GM23338 (cell line): ENCODE measurements around the gene ULK4. TPM values are rescaled to one million over a fixed set of nuclear protein-coding genes. Genes with fewer than 3 reads are reported as not detected.

Source experiments
- ATAC-seq: fragments of 200-7000 bp; cut with Tn5 transposase; 3 replicates; pipeline ENCODE4 v1.9.1; 2020
- DNase-seq: peaks from one replicate; pipeline ENCODE4 v3.0.0-alpha.2; 2015; ENCODE audit warnings: low spot score
- H2AFZ ChIP-seq: fragments of 200-600 bp; sonication (generic); 2 replicates; pipeline ENCODE4 v1.8.0; 2016; ENCODE audit warnings: antibody characterized with exemption, mild to moderate bottlenecking, moderate library complexity
- H3F3A ChIP-seq: fragments of 200-600 bp; sonication (generic); replicated peaks from 2 replicates; pipeline ENCODE4 v1.8.0; 2017; ENCODE audit warnings: antibody characterized with exemption, mixed run types, low read depth
- H3K27ac ChIP-seq: fragments of 200-600 bp; sonication (generic); 2 replicates; pipeline ENCODE4 v1.6.1; 2016; ENCODE audit warnings: low read depth
- H3K27me3 ChIP-seq: fragments of 200-600 bp; sonication (generic); 2 replicates; pipeline ENCODE4 v1.8.0; 2016; ENCODE audit warnings: mild to moderate bottlenecking, mixed run types, moderate library complexity; ENCODE audit not compliant: insufficient read depth
- H3K36me3 ChIP-seq: fragments of 200-600 bp; sonication (generic); 2 replicates; pipeline ENCODE4 v1.8.0; 2016; ENCODE audit warnings: mild to moderate bottlenecking; ENCODE audit not compliant: insufficient read depth
- H3K4me1 ChIP-seq: fragments of 200-600 bp; sonication (generic); 2 replicates; pipeline ENCODE4 v1.8.0; 2016; ENCODE audit warnings: mild to moderate bottlenecking, moderate library complexity; ENCODE audit not compliant: insufficient read depth
- H3K4me2 ChIP-seq: fragments of 200-600 bp; sonication (generic); 2 replicates; pipeline ENCODE4 v1.7.1; 2017; ENCODE audit warnings: mixed run types
- H3K4me3 ChIP-seq: fragments of 200-600 bp; sonication (generic); 2 replicates; pipeline ENCODE4 v1.6.1; 2016; ENCODE audit warnings: mixed run types
- H3K79me2 ChIP-seq: fragments of 200-600 bp; sonication (generic); replicated peaks from 2 replicates; pipeline ENCODE4 v1.8.0; 2017; ENCODE audit warnings: mild to moderate bottlenecking; ENCODE audit not compliant: insufficient read depth
- H3K9me2 ChIP-seq: fragments of 200-600 bp; sonication (generic); 2 replicates; pipeline ENCODE4 v1.8.0; 2017; ENCODE audit not compliant: insufficient read depth
- H4K20me1 ChIP-seq: fragments of 200-600 bp; sonication (generic); replicated peaks from 2 replicates; pipeline ENCODE4 v1.8.0; 2017; ENCODE audit warnings: mild to moderate bottlenecking; ENCODE audit not compliant: insufficient read depth
- H3K27ac Mint-ChIP-seq: 2 replicates; pipeline ENCODE4 v1.8.0; 2020; ENCODE audit warnings: inconsistent platforms, mild to moderate bottlenecking, moderate library complexity, mixed read lengths
- H3K27me3 Mint-ChIP-seq: 3 replicates; pipeline ENCODE4 v1.8.0; 2022; ENCODE audit warnings: low read depth, mild to moderate bottlenecking, moderate library complexity, mixed read lengths, inconsistent platforms; ENCODE audit not compliant: insufficient read depth, poor library complexity
- H3K36me3 Mint-ChIP-seq: 3 replicates; pipeline ENCODE4 v1.8.0; 2021; ENCODE audit warnings: low read depth, mild to moderate bottlenecking, inconsistent platforms, moderate library complexity, mixed read lengths
- H3K4me1 Mint-ChIP-seq: 3 replicates; pipeline ENCODE4 v1.8.0; 2020; ENCODE audit warnings: mild to moderate bottlenecking, inconsistent platforms, mixed read lengths
- H3K4me3 Mint-ChIP-seq: 3 replicates; pipeline ENCODE4 v1.8.0; 2021; ENCODE audit warnings: moderate library complexity, mild to moderate bottlenecking, inconsistent platforms, mixed read lengths
- H3K9me3 Mint-ChIP-seq: 3 replicates; pipeline ENCODE4 v1.8.0; 2020; ENCODE audit warnings: moderate library complexity, mild to moderate bottlenecking, inconsistent platforms, mixed read lengths
- CREB1 ChIP-seq: fragments of 250-450 bp; sonication (Bioruptor Pico); IDR thresholded peaks from 2 replicates; pipeline ENCODE4 v1.5.0; 2020; ENCODE audit warnings: low read depth, mild to moderate bottlenecking, moderate library complexity
- EZH2 ChIP-seq: fragments of 200-600 bp; sonication (generic); IDR thresholded peaks from one replicate; pipeline ENCODE4 v1.8.0; 2017; ENCODE audit warnings: antibody characterized with exemption, mild to moderate bottlenecking, low read depth; ENCODE audit not compliant: unreplicated experiment
- EZH2phosphoT487 ChIP-seq: fragments of 200-600 bp; sonication (generic); IDR thresholded peaks from one replicate; pipeline ENCODE4 v1.8.1; 2018; ENCODE audit warnings: antibody characterized with exemption; ENCODE audit not compliant: unreplicated experiment
- JUNB ChIP-seq: IDR thresholded peaks from one replicate; pipeline ENCODE4 v1.6.1; 2016; ENCODE audit warnings: antibody characterized with exemption; ENCODE audit not compliant: unreplicated experiment
- NANOG ChIP-seq: IDR thresholded peaks from 2 replicates; pipeline ENCODE4 v1.6.1; 2016; ENCODE audit warnings: antibody characterized with exemption, borderline replicate concordance
- POLR2AphosphoS5 ChIP-seq: IDR thresholded peaks from 2 replicates; pipeline ENCODE4 v1.6.1; 2016; ENCODE audit warnings: antibody characterized with exemption, low read depth
- ZNF114 ChIP-seq: fragments of 250-450 bp; sonication (Bioruptor Pico); IDR thresholded peaks from 2 replicates; pipeline ENCODE4 v1.5.0; 2020; ENCODE audit warnings: mild to moderate bottlenecking, moderate library complexity
- polyA plus RNA-seq: library from polyadenylated mRNA; unstranded; fragments of >200 nt; fragmentation: Nextera tagmentation; extraction: Ambion mirVana; gene quantifications from 2 replicates; pipeline ENCODE4 v1.2.1, GENCODE V29; 2016
- total RNA-seq: library from RNA; depleted of rRNA; stranded (reverse); fragments of >200 nt; shearing (Covaris generic); gene quantifications from 2 replicates; pipeline ENCODE4 v1.2.3, GENCODE V29; 2014
- TF ChIP-seq, protein P1 (sequence below), 2 experiments: fragments of 200-600 bp in 1 of 2; sonication (generic) in 1 of 2; conservative IDR thresholded peaks; 2 replicates each; pipeline versions ENCODE4 v1.5.1 to v1.6.1; 2016 to 2017; ENCODE audit warnings: antibody characterized with exemption in 2 of 2, low read depth in 2 of 2, mild to moderate bottlenecking in 2 of 2, moderate library complexity in 1 of 2
- TF ChIP-seq, protein P2 (sequence below): IDR thresholded peaks from one replicate; pipeline ENCODE4 v1.6.1; 2018; ENCODE audit warnings: antibody characterized with exemption; ENCODE audit not compliant: unreplicated experiment

Gene ULK4
- total and polyA plus RNA-seq, 2 experiments from 2014 or later = 20.8 to 41.4 TPM

DNA sequence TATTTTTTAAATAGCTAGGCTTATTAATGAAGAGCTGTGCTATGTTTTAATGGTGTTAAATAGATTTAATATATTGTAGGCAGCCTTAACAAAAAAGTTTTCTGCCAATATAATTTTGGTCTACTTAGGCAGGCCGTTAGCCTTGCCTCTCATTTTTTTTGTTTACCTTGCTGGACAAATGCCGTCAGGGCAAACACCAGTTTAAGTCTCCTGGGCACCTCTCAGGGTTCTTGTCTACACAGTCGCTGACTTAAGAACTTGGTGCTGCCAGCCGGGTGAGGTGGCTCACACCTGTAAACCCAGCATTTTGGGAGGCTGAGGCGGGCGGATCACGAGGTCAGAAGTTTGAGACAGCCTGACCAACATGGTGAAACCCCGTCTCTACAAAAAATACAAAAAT lies 153.3 kb downstream of the ULK4 start:
- Histone ChIP-seq H3K36me3 (no peaks in the 10 kb centered on the region), H3K27me3 (no peaks in the 10 kb centered on the region), H4K20me1 (no peaks in the 10 kb centered on the region), H3K27ac (no peak overlapping the region), H3K4me2 (no peak overlapping the region), H3K4me3 (no peak overlapping the region), H3K9me2 (no peaks in the 10 kb centered on the region), H3K79me2 (no peaks in the 10 kb centered on the region), H3F3A (no peaks in the 10 kb centered on the region), H3K4me1 (no peaks in the 10 kb centered on the region), H2AFZ (no peak overlapping the region)
- DNase-seq (no peak), ATAC-seq (no peak)
- Mint-ChIP-seq H3K4me1 (peaks cover 6% of the 10 kb centered on the region; the same call in 2 of the 3 replicates), H3K27ac (no peak overlapping the region), H3K36me3 (0 out of 3 replicates have a peak, but pooled peaks cover 5% of the 10 kb centered on the region), H3K4me3 (no peak overlapping the region), H3K27me3 (no peaks in the 10 kb centered on the region), H3K9me3 (peaks cover 10% of the 10 kb centered on the region; the same call in 2 of the 3 replicates)
- no peak for TF ChIP-seq EZH2
- TF ChIP-seq, protein P1, sequence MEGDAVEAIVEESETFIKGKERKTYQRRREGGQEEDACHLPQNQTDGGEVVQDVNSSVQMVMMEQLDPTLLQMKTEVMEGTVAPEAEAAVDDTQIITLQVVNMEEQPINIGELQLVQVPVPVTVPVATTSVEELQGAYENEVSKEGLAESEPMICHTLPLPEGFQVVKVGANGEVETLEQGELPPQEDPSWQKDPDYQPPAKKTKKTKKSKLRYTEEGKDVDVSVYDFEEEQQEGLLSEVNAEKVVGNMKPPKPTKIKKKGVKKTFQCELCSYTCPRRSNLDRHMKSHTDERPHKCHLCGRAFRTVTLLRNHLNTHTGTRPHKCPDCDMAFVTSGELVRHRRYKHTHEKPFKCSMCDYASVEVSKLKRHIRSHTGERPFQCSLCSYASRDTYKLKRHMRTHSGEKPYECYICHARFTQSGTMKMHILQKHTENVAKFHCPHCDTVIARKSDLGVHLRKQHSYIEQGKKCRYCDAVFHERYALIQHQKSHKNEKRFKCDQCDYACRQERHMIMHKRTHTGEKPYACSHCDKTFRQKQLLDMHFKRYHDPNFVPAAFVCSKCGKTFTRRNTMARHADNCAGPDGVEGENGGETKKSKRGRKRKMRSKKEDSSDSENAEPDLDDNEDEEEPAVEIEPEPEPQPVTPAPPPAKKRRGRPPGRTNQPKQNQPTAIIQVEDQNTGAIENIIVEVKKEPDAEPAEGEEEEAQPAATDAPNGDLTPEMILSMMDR (conservative IDR thresholded peaks at IDR 0.05; ENCODE audit: low read depth in 2 of 2) = no peak
- no peak for TF ChIP-seq JUNB
- TF ChIP-seq CREB1 (CRISPR knock-in tag) = no peak
- TF ChIP-seq, protein P2, sequence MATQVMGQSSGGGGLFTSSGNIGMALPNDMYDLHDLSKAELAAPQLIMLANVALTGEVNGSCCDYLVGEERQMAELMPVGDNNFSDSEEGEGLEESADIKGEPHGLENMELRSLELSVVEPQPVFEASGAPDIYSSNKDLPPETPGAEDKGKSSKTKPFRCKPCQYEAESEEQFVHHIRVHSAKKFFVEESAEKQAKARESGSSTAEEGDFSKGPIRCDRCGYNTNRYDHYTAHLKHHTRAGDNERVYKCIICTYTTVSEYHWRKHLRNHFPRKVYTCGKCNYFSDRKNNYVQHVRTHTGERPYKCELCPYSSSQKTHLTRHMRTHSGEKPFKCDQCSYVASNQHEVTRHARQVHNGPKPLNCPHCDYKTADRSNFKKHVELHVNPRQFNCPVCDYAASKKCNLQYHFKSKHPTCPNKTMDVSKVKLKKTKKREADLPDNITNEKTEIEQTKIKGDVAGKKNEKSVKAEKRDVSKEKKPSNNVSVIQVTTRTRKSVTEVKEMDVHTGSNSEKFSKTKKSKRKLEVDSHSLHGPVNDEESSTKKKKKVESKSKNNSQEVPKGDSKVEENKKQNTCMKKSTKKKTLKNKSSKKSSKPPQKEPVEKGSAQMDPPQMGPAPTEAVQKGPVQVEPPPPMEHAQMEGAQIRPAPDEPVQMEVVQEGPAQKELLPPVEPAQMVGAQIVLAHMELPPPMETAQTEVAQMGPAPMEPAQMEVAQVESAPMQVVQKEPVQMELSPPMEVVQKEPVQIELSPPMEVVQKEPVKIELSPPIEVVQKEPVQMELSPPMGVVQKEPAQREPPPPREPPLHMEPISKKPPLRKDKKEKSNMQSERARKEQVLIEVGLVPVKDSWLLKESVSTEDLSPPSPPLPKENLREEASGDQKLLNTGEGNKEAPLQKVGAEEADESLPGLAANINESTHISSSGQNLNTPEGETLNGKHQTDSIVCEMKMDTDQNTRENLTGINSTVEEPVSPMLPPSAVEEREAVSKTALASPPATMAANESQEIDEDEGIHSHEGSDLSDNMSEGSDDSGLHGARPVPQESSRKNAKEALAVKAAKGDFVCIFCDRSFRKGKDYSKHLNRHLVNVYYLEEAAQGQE = no peak

DNA sequence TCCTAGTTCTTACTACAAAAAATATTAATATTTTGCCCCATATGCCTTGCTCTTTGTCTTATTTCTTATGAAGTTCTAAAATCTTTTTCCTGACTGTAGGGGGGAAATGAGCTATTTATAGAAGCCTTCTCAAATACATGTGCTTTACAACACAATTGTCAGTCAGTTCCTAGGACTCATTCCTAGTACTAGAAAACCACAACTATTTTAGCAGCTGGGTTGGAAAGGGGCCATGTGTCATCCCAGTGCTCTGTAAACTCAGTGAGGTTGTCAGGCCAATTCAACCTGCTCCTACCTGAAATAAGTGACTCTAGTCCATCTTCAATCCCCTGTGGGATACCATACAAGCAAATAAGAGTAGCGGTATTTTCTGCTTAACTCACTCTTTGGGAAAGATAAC lies 153.8 kb downstream of the ULK4 start:
- H3K36me3 Mint-ChIP-seq = peaks cover 5% of the 10 kb centered on the region; the same call in 1 of the 3 replicates
- H3K27me3 Mint-ChIP-seq = no peaks in the 10 kb centered on the region
- Histone ChIP-seq H3K36me3 (no peaks in the 10 kb centered on the region), H3K4me3 (no peak overlapping the region), H3K4me1 (no peaks in the 10 kb centered on the region), H3K4me2 (no peak overlapping the region), H3K27ac (no peak overlapping the region), H2AFZ (no peak overlapping the region), H4K20me1 (no peaks in the 10 kb centered on the region), H3K79me2 (no peaks in the 10 kb centered on the region), H3F3A (no peaks in the 10 kb centered on the region), H3K27me3 (no peaks in the 10 kb centered on the region), H3K9me2 (no peaks in the 10 kb centered on the region)
- H3K27ac Mint-ChIP-seq = no peak overlapping the region
- H3K9me3 Mint-ChIP-seq = peaks cover 13% of the 10 kb centered on the region; the same call in 2 of the 3 replicates
- H3K4me3 Mint-ChIP-seq = no peak overlapping the region
- H3K4me1 Mint-ChIP-seq = peaks cover 6% of the 10 kb centered on the region; the same call in 2 of the 3 replicates
- ATAC-seq (no peak), DNase-seq (no peak)
- TF ChIP-seq EZH2phosphoT487 (no peak), NANOG (no peak), ZNF114 (CRISPR knock-in tag) (no peak), POLR2AphosphoS5 (no peak)
- TF ChIP-seq, protein P2 = no peak
- TF ChIP-seq, protein P1 (conservative IDR thresholded peaks at IDR 0.05; ENCODE audit: low read depth in 2 of 2) = no peak
